NCI-H510A (cell line): ENCODE measurements around the gene ZMPSTE24.

Source experiments
- DNase-seq: peaks from one replicate; lab custom pipeline; 2025; lab: John Stamatoyannopoulos, UW

Gene ZMPSTE24

DNA sequence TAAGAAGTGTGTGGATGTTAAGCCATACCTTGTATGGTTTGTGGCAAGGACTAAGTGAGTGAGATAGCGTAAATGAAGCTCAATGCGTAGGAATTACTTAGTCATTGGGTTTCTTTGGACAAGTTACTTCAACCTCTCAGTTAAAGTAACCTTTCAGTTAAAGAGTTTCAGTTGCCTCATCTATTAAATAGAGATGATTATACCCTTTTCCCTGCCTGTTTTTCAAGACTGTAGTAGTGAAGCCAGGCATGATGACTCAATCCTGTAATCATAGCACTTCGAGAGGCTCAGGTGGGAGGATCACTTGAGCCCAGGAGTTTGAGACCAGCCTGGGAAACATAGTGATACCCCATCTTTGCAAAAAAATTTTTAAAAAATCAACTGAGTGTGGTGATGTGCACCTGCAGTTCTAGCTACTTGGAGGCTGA, 6.3 kb downstream of the ZMPSTE24 start:
- DNase-seq = no peak

DNA sequence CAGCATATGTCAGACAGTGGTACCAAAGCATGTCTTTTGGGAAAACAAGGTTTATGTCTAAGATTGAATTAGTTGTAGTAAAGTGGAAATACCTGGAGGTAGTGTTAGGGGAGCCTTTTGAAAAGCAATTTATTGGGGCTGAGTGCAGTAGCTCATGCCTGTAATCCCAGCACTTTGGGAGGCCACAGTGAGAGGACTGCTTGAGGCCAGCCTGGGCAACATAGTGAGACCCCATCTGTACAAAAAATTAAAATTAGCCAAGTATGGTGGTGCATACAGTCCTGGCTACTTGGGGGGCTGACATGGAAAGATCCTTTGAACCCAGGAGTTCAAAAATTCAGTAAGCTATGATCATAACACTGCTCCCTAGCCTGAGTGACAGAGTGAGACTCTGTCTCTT, 7.3 kb downstream of the ZMPSTE24 start:
- no peak for DNase-seq

- no peak for DNase-seq
Measured at GRCh38 chr1:40265919-40266318, 7.9 kb downstream of the ZMPSTE24 start.

GRCh38 chr1:40266786-40267535, 8.9 kb downstream of the ZMPSTE24 start:
- DNase-seq = no peak

GRCh38 chr1:40267767-40268187, 9.7 kb downstream of the ZMPSTE24 start:
- no peak for DNase-seq

- DNase-seq = no peak
Measured at GRCh38 chr1:40268211-40268610, 10.2 kb downstream of the ZMPSTE24 start.

DNA sequence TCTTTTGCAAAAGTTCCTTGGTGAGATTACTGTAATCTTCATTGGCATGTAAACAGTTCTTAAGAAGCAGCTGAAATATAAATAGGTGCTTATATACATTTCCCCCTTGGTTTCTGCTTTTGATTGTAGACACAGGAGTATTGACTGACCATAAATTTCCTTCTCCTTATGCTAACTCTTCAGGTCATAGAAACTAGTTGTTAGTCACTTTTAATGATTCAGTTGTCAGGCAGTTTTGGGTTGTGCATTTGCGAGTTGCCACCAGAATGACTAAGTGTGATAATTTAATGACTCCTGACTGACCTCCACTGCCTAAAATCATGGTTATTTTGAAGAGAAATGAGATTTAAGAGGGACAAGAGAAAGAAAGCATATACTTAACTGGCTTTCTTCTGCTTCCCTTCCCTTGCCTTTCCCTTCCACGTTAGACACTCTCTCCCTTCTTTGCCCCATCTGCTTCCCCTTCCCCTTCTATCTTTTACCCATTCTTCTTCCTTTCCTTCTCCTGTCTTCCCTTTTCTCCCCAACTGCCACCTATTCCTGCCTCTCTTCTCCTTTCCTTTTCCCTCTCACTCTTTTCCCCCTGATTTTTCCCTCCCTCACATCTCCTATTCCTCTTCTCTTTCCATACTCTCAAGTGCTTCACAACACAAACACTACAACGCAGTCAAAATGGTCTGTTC, 12.3 kb downstream of the ZMPSTE24 start:
- DNase-seq = no peak

DNA sequence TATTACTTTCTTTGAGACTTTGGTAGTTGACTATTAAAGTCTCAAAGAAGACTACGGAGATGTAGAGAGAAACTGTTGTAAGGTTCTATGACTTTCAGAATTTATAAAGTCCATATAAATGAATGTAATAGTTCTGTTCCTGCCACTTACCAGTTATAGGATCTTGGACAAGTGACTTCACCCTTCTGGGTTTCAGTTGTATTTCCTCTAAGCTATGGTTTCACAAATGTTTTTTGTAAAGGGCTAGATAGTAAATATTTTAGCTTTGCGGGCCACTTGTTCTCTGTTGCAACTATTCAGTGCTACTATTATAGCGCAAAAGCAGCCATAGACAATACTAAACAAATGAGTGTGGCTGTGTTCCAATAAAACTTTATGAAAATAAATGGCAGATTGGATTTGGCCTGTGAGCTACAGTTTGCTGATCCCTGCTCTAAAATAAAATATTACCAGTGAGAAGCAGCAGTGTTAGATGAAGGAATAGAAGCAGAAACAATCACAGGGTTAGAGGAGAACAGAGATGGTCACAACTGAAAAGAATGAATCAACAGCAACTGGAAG, 14.7 kb downstream of the ZMPSTE24 start:
- no peak for DNase-seq

DNA sequence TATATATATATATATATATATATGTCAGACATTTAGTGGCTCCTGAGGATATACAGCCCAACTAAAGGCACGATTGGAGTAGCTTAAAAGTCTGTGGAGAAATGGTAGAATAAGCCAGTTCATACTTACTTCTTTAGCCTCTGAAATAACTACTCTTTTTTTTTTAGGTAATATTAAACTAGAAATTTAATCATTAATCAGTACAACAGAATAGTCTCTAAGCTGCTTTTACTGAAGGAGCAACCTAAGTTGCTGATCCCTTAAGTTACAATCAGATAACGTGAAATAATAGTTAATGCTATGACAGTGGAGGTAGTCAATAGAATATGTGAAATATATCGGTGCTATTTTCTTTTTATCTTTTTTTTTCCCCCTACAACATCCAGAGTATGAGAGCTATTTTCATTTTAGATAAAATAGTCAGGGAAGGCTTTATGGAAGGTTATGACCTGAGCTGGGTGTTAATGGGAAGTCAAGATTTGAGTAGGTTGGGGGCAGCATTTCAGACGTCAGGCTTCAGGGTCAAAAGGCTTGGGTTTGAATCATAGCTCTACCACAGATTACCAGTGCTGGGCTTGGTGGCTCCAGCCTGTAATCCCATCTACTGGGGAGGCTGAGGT, 15.6 kb downstream of the ZMPSTE24 start:
- DNase-seq = no peak

DNA sequence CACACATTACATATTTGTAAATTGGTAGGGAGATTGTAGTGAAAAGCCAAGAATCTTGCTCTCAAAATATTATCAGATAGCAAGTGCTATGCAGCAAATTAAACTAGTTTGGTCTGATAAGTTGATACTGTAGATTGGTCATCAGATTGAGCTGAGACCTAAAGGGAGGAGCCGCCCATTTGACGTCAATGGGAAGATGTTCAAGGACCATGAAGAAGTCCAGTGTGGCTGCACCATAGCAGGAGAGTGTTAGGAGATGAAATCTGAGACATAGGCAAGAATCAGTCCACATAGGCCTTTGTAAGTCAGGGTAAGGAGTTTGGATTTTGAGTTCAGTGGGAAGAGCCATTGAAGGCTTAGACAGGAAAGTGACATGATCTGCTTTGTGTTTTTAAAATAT, 16.3 kb downstream of the ZMPSTE24 start:
- no peak for DNase-seq

DNA sequence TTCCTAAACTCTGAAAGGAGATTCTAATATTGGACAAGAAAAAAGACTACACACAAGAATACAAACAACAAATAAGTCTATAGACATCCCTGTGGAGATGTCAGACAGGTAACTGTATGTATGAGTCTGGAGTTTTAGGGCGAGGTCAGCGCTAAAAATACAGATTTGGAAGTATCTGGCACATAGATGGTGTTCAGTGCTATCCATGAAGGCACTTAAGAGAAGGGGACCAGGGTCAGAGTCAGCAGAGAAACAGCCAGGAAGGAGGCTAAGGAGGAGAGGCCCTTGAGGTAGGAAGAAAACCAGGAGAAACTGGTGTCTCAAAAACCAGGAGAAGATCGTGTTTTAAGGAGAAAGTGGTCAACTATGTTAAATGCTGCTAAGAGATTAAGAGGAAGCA, 18.1 kb downstream of the ZMPSTE24 start:
- DNase-seq = no peak

- no peak for DNase-seq
Measured at GRCh38 chr1:40281853-40282252, 23.8 kb downstream of the ZMPSTE24 start.

GRCh38 chr1:40291293-40291692, 33.3 kb downstream of the ZMPSTE24 start:
- DNase-seq = no peak

DNA sequence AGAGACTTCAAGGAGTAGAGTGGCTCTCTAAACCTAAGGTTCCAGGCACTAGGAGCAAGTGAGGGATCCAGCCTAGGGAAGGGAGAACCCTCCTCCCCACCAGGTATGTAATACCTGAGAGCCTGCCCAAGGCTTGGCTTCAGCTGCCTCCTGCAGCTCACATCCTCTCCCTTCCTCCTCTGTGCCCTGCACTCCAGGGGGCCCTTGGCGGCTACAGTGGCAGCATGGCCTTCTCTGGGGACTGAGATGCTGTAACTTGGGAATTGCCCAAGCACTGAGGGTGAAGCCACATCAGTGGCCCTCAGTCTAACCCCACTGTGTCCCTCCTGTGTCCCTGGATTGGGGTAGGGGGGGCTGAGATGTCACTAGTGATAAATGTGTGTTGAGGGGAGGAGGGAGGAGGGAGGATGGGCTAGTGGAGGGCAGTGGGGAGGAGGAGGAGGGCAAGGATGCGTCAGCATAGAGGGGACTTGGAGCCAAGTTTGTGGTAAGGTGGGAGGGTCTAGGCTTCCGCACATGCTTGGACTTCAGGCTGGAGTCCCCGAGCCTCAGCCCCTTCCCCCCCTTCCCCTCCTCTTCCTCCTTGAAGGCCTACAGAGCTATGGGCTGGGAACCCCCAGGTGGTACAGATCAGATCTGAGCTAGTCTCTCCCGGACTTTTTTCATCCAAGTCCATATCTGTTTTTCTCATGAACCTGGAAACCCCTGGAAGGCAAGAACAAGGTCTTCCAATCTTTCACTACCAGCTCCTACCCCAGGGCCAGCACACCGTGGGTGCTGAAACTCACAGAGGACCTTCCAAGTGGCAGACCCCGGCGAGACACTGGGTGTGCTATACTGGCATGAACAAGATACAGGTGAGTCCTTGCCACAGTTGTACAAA, 41.6 kb downstream of the ZMPSTE24 start:
- DNase-seq = no peak

- DNase-seq = no peak
Measured at GRCh38 chr1:40300249-40300567, 42.2 kb downstream of the ZMPSTE24 start.

- DNase-seq = no peak
Measured at GRCh38 chr1:40300651-40301050, 42.6 kb downstream of the ZMPSTE24 start.

- no peak for DNase-seq
Measured at GRCh38 chr1:40301066-40301465, 43.0 kb downstream of the ZMPSTE24 start.

DNA sequence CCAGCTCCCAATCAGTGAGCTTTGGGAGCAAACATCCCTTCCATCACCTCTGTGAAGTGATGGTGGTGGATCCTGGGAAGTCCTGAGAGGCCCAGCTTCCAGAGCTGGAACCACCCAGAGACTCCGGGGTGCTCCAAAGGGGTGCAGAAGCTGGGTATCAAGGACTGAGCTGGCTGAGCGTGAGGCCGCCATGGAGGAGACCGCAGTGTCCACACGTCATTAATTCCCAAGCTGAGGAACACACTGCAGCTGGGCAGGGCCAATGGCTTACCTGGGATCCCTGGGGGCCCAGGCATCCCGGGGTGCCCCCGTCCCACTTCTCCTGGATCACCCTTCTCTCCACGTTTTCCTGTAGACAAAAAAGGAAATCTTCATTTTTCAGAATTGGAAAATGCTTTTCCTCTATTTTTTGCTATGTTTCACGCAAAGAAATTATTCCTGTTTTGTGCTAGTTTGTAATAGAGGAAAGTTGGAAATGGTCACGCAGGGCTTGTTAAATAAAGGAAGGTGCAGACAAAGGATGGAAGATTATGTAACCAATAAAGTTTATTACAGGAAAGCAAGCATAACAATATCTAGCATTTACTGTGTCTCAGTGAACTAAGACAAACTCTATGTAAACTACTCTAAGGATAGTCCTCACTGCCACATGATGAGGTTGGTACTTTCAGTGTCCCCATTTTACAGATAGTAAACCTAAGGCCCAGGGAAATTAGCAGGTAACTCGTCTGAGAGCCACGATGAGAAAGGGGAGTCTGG, 43.7 kb downstream of the ZMPSTE24 start:
- no peak for DNase-seq

DNA sequence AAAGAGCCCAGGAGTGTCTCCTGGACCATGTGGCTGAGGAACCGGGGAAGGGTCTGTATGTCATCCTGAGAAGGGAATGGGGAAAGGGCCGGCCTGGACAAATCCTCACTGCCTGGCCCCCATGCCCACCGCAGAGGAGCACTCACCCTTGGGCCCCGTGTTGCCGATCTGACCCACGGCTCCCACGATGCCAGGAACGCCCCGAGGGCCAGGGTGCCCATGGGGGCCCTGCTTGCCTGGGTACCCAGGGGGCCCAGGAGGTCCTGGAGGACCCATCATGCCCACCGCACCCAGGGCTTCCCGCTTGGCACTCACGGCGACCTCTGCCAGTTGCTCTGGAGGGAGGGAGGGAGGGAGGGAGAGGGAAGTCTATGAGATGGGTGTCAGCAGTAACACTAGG, 44.4 kb downstream of the ZMPSTE24 start:
- no peak for DNase-seq

DNA sequence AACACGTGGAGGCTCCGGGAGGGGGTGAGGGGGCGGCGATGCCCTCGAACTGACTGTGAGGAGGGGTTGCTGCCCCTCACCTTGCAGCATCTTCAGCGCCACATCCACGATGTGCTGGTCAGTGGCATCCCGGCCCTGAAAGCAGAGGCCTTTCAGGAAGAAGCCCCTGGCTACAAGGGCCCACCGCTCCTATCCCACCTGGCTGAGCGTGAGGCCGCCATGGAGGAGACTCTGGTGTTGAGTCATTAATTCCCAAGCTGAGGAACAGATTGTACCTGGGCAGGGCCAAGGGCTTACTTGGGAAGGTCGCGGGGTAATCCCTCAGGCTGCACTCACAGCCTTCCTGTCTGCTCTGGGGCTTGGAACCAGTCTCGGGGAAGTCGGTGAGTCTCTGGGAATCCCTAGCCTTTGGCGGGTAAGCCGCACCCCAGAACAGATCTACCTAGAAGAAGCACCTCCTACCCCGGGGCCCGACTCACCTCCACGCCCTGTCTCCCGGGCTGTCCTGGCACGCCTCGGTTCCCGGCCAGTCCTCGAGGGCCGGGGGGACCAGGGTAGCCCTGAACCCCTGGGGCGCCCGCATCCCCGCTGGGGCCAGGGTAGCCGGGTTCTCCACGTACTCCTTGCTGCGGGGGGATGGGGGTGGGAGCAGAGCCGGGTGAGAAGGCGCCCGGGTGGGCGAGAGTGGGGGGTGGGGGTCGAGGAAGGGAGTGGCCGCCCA, 45.2 kb downstream of the ZMPSTE24 start:
- no peak for DNase-seq

DNA sequence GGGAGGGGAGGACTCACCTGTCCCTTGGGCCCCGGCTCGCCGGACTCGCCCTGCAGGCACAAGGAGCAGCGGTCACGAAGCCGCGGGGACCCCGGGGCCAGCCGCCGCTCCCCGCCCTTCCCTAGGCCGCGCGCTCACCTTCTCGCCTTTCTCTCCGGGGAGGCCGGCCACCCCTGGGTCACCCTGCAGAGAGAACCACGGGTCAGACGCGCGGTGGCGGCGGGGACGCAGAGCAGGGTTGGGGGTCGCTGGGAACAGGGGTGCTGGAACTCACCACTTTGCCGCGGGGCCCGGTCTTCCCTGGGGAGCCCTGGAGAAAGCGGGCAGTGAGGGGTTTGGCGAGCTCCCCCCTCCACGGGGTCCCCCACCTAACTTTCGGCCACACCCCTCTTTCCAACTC, 45.8 kb downstream of the ZMPSTE24 start:
- no peak for DNase-seq
